OCI-LY3 (cell line): ENCODE results near the gene TTC39A.

ENCODE experiments used
- H2AFZ ChIP-seq: fragments of 200-600, 300-600 bp; shearing (Covaris generic); 2 replicates; pipeline ENCODE4 v1.6.0; 2014; ENCODE audit warnings: antibody characterized with exemption, low read depth, low read length
- H3K27ac ChIP-seq: fragments of 200-600, 300-600 bp; sonication (generic); 2 replicates; pipeline ENCODE4 v1.5.1; 2014; ENCODE audit warnings: mild to moderate bottlenecking, low read length, moderate library complexity, mixed read lengths
- H3K27me3 ChIP-seq: fragments of 200-600, 300-600 bp; sonication (generic); 2 replicates; pipeline ENCODE4 v1.6.1; 2014; ENCODE audit warnings: low read depth, low read length, mixed read lengths
- H3K36me3 ChIP-seq: fragments of 200-600, 300-600 bp; sonication (generic); replicated peaks from 2 replicates; pipeline ENCODE3; 2014; ENCODE audit warnings: low read depth, low read length, mixed read lengths
- H3K4me1 ChIP-seq: fragments of 300-600, 200-600 bp; sonication (generic); 2 replicates; pipeline ENCODE4 v1.6.1; 2014; ENCODE audit warnings: low read length, mixed read lengths
- H3K4me2 ChIP-seq: fragments of 200-600, 300-600 bp; sonication (generic); 2 replicates; pipeline ENCODE4 v1.6.1; 2014; ENCODE audit warnings: low read length, mixed read lengths
- H3K4me3 ChIP-seq: fragments of 300-600, 200-600 bp; sonication (generic); 2 replicates; pipeline ENCODE4 v1.5.1; 2014; ENCODE audit warnings: antibody characterized with exemption, mild to moderate bottlenecking, low read length, moderate library complexity
- H3K79me2 ChIP-seq: fragments of 300-600, 200-600 bp; shearing (Covaris generic); 2 replicates; pipeline ENCODE4 v1.6.1; 2014; ENCODE audit warnings: mild to moderate bottlenecking, low read length, mixed read lengths
- H3K9ac ChIP-seq: fragments of 300-600, 200-600 bp; shearing (Covaris generic); 2 replicates; pipeline ENCODE4 v1.6.0; 2014; ENCODE audit warnings: mild to moderate bottlenecking, low read length, moderate library complexity
- H3K9me3 ChIP-seq: fragments of 200-600, 300-600 bp; shearing (Covaris generic); 2 replicates; pipeline ENCODE4 v1.6.1; 2014; ENCODE audit warnings: low read length, mixed read lengths; ENCODE audit not compliant: insufficient read depth
- H4K20me1 ChIP-seq: fragments of 200-600, 300-600 bp; sonication (generic); 2 replicates; pipeline ENCODE4 v1.6.1; 2016; ENCODE audit warnings: low read length, mixed read lengths; ENCODE audit not compliant: insufficient read depth
- EZH2phosphoT487 ChIP-seq: fragments of 200-600 bp; shearing (Covaris generic); IDR thresholded peaks from 2 replicates; pipeline ENCODE4 v1.6.1; 2018; ENCODE audit warnings: antibody characterized with exemption, mixed run types, low read depth
- TF ChIP-seq, protein P1 (sequence below): fragments of 200-600, 300-600 bp; sonication (generic); IDR thresholded peaks from 2 replicates; pipeline ENCODE4 v1.5.1; 2014; ENCODE audit warnings: antibody characterized with exemption, low read length, low read depth

The TTC39A gene

DNA sequence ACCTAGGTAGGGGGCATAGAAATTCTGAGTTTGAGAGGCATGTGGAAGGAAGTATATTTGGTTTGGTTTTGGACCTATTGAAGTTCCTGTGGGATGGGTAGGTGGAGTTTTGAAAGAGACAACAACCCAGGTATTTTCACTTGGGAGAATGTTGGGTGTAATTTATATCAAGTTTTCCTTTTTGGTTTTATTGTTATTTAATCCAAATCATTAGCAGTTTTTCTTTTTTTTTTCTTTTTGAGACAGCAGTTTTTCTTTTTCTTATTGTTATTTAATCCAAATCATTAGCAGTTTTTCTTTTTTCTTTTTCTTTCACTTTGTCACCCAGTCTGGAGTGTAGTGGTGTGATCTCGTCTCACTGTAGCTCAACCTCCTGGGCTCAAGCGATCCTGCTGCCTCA, 64.2 kb downstream of the TTC39A start:
- Histone ChIP-seq H3K79me2 (0 out of 2 replicates have a peak, but pooled peaks cover 4% of the 10 kb centered on the region), H3K9ac (no peak overlapping the region), H3K27me3 (no peaks in the 10 kb centered on the region), H3K9me3 (no peaks in the 10 kb centered on the region), H3K27ac (no peak overlapping the region), H3K4me3 (no peak overlapping the region), H3K4me2 (no peak overlapping the region), H4K20me1 (no peaks in the 10 kb centered on the region), H2AFZ (no peak overlapping the region), H3K36me3 (peaks cover 2% of the 10 kb centered on the region), H3K4me1 (peaks cover 14% of the 10 kb centered on the region)
- no peak for TF ChIP-seq EZH2phosphoT487
- TF ChIP-seq, protein P1, sequence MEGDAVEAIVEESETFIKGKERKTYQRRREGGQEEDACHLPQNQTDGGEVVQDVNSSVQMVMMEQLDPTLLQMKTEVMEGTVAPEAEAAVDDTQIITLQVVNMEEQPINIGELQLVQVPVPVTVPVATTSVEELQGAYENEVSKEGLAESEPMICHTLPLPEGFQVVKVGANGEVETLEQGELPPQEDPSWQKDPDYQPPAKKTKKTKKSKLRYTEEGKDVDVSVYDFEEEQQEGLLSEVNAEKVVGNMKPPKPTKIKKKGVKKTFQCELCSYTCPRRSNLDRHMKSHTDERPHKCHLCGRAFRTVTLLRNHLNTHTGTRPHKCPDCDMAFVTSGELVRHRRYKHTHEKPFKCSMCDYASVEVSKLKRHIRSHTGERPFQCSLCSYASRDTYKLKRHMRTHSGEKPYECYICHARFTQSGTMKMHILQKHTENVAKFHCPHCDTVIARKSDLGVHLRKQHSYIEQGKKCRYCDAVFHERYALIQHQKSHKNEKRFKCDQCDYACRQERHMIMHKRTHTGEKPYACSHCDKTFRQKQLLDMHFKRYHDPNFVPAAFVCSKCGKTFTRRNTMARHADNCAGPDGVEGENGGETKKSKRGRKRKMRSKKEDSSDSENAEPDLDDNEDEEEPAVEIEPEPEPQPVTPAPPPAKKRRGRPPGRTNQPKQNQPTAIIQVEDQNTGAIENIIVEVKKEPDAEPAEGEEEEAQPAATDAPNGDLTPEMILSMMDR: no peak

GRCh38 chr1:51265618-51266017, 64.7 kb downstream of the TTC39A start:
- no peak overlapping the region for H2AFZ ChIP-seq
- TF ChIP-seq, protein P1: no peak
- no peak for TF ChIP-seq EZH2phosphoT487
- H3K27ac ChIP-seq: no peak overlapping the region
- H3K9ac ChIP-seq: no peak overlapping the region
- H3K4me2 ChIP-seq: no peak overlapping the region
- H3K4me1 ChIP-seq: peaks cover 14% of the 10 kb centered on the region
- no peaks in the 10 kb centered on the region for H3K27me3 ChIP-seq
- H3K79me2 ChIP-seq: 0 out of 2 replicates have a peak, but pooled peaks cover 4% of the 10 kb centered on the region
- no peak overlapping the region for H3K4me3 ChIP-seq
- no peaks in the 10 kb centered on the region for H3K9me3 ChIP-seq
- H3K36me3 ChIP-seq: no peaks in the 10 kb centered on the region
- H4K20me1 ChIP-seq: no peaks in the 10 kb centered on the region

DNA sequence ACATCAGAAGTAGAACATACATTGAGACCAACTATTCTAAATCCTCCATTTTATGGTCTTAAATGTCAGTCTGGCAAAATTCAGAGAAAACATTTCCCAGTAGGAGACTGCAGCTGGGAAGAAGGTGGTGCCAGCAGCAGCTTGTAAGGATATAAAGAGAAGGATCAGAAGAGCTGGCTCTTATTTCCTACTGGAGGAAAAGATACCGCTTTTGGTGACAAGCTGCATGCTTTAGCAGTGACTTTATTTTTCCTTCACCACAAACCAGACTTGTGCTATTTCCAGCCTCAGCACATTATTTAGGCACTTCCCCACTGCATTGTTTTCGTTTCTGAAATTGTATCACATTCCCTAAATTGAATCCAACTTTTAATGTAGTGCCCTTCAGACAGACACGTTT, 65.9 kb downstream of the TTC39A start:
- H3K9ac ChIP-seq: no peak overlapping the region

DNA sequence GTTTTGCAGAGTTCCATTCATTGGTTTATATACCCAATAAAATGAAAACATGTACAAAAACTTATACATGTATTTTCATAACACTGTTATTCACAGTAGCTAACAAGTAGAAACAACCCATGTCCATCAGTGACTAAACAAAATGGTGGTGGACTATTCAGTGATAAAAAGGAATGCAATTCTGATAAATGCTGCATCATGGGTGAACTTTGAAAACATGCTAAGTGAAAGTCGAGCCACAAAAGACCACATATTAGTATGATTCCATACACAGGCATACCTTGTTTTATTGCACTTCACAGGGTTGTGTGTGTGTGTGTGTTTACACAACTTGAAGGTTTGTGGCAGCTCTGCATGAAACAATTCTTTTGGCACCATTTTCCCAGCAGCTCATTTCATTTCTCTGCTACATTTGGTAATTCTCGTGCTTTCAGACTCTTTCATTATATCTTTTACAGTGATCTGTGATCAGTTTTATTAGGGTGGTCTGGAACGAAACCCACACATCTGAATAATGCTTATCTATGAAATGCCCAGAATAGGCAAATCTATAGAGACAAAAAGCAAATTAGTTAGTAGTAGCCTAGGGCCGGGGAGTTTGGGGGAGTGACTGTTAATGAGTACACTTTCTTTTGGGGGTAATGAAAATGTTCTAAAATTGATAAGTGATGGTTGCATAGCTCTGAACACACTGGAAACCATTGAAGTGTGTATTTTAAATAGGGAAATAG, 67.0 kb downstream of the TTC39A start:
- Histone ChIP-seq H3K9me3 (no peaks in the 10 kb centered on the region), H4K20me1 (no peaks in the 10 kb centered on the region), H3K27ac (no peak overlapping the region), H2AFZ (no peak overlapping the region), H3K9ac (no peak overlapping the region), H3K27me3 (no peaks in the 10 kb centered on the region), H3K4me2 (no peak overlapping the region), H3K4me3 (no peak overlapping the region), H3K79me2 (no peaks in the 10 kb centered on the region), H3K36me3 (no peaks in the 10 kb centered on the region), H3K4me1 (peaks cover 8% of the 10 kb centered on the region)
- no peak for TF ChIP-seq EZH2phosphoT487
- TF ChIP-seq, protein P1: no peak

More for the DNA sequence above, 65.9 kb downstream of the TTC39A start:
- 0 out of 2 replicates have a peak, but pooled peaks cover 4% of the 10 kb centered on the region for H3K79me2 ChIP-seq
- H3K4me3 ChIP-seq: no peak overlapping the region
- H3K4me2 ChIP-seq: no peak overlapping the region
- H3K4me1 ChIP-seq: peaks cover 14% of the 10 kb centered on the region
- TF ChIP-seq, protein P1: no peak
- no peak for TF ChIP-seq EZH2phosphoT487
- no peaks in the 10 kb centered on the region for H3K27me3 ChIP-seq
- no peaks in the 10 kb centered on the region for H3K9me3 ChIP-seq
- H3K36me3 ChIP-seq: no peaks in the 10 kb centered on the region
- H3K27ac ChIP-seq: no peak overlapping the region
- H2AFZ ChIP-seq: no peak overlapping the region
- H4K20me1 ChIP-seq: no peaks in the 10 kb centered on the region
